ENCODE measurements around the gene DCC.

Gene DCC

DNA sequence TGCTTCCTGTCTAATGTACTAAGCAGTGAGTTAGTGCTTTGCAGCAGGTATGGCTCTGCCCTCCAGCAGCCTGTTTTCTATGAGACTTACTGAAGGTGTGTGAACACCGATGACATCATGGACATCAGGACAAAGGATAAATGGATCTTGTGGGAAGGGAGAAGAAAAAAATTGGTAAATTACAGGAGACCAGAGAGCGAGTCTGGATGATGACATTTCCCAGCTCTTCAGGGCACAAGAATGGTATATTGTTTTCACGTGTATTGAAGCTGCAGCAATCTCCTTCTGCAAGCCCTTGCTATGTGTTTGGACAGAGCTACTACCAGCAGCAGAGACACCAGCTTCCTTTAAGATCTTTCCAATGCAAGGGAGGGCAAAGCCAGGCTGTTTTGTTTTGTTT lies 47.2 kb downstream of the DCC start:
- H3K27ac ChIP-seq: no peak overlapping the region
- H3K27me3 ChIP-seq: peaks cover 0 to 2% of the 10 kb centered on the region in 2 donors
- DNase-seq: no peak
- no peaks in the 10 kb centered on the region for H3K36me3 ChIP-seq
- no peak overlapping the region for H3K4me3 ChIP-seq
- TF ChIP-seq, protein P1, sequence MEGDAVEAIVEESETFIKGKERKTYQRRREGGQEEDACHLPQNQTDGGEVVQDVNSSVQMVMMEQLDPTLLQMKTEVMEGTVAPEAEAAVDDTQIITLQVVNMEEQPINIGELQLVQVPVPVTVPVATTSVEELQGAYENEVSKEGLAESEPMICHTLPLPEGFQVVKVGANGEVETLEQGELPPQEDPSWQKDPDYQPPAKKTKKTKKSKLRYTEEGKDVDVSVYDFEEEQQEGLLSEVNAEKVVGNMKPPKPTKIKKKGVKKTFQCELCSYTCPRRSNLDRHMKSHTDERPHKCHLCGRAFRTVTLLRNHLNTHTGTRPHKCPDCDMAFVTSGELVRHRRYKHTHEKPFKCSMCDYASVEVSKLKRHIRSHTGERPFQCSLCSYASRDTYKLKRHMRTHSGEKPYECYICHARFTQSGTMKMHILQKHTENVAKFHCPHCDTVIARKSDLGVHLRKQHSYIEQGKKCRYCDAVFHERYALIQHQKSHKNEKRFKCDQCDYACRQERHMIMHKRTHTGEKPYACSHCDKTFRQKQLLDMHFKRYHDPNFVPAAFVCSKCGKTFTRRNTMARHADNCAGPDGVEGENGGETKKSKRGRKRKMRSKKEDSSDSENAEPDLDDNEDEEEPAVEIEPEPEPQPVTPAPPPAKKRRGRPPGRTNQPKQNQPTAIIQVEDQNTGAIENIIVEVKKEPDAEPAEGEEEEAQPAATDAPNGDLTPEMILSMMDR (IDR thresholded peaks at IDR 0.05): no peak
- H3K4me1 ChIP-seq: no peaks in the 10 kb centered on the region
- no peaks in the 10 kb centered on the region for H3K9me3 ChIP-seq
- intact Hi-C loops (cut with DNase I; ENCODE audit: low total_unique reads): no loop called here

DNA sequence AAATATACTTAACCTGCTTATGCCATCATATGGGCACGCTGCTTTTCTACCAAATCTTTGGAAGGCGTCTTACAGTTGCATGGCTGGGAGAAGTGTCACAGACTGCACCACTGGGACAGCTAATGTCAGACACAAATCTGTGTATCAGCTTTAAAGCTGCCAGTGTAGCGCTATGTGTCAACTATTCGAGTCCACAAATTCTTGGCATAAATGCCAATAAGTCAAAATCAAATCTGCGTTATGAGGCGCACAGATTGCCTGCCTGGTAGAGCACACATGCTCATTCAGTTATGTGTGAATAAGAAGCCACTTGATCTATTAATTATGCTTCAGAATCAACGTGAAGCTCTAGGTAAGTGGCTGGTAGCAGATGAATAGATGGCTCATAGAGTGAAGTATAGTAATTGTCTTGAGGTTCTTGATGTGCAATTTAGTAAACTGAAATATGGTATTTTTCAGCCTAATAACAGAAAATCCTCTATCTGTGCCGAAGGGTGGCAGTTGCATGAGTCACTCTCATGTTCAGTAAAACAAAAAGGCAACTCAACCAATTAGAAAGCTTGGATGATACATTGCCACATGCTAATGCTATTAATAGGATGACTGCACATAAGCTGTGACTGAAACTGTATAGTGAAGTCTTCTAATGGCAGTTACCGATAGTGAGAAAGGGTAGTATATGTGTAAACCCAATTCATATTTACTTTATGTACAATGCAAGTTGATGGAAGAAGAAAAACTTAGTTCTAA lies 52.0 kb downstream of the DCC start:
- H3K27ac ChIP-seq: no peak overlapping the region
- intact Hi-C loops (cut with DNase I; ENCODE audit: low total_unique reads): no loop called here

DNA sequence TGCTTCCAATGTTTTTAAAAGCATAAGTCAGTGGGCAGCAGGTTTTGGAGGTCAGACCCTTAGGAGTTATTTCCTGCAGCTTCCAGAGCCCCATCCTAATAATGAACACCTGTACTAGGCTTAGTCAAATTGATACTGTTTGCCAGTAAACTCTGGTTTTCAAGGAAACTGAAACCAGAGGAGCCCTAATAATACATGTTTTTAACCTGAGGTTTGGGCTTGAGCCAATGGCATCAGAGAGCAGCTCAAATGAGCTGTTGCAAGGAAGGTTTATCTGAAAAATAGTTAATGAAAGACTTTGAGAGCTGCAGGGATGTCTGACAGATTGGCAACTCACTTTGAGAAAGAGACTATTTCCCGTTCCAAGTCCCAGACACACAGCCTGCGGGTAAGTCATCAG lies 54.6 kb downstream of the DCC start:
- TF ChIP-seq, protein P1 (IDR thresholded peaks at IDR 0.05): no peak
- Histone ChIP-seq H3K4me3 (no peak overlapping the region), H3K27me3 (peaks cover 0 to 2% of the 10 kb centered on the region in 2 donors), H3K4me1 (no peaks in the 10 kb centered on the region), H3K36me3 (no peaks in the 10 kb centered on the region), H3K27ac (no peak overlapping the region), H3K9me3 (no peaks in the 10 kb centered on the region)
- intact Hi-C loops (cut with DNase I; ENCODE audit: low total_unique reads): no loop called here
- DNase-seq: no peak

More for the DNA sequence above, 52.0 kb downstream of the DCC start:
- no peaks in the 10 kb centered on the region for H3K4me1 ChIP-seq
- no peaks in the 10 kb centered on the region for H3K9me3 ChIP-seq
- no peak for DNase-seq
- no peaks in the 10 kb centered on the region for H3K36me3 ChIP-seq
- TF ChIP-seq, protein P1 (IDR thresholded peaks at IDR 0.05): no peak
- H3K4me3 ChIP-seq: no peak overlapping the region
- H3K27me3 ChIP-seq: peaks cover 0 to 2% of the 10 kb centered on the region in 2 donors

DNA sequence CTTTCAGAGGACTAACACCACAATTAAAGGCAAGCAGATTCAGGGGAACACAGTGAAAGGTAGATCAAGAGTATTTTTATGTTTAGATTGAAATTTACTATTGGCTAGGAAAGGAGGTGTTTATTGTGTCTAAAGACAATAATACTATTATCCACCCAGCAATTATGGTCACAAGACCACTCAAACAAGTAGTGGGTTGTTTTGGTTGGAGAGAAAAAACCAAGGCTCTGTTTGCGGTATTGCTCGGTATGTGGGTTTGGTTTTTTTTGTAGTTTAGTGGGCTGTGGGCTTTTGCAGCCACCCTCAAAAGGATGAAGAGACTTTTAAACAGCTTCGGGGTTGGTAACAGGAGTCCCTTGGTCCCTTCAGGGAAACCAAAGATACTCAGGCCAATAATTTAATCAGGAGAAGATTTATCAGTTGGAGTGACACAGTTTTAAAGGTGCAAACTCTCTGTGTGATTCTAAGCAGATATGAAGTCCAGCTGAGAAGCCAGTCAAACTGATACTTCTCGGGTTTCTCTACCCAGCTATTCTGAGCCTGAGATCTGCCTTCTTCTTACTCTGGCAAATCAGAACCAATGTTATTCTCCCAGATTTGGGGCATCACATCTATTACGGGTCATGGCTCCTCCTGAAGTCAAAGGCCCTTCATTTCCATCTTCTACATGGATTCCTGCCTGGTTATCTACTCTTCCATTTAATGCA lies 55.3 kb downstream of the DCC start:
- TF ChIP-seq, protein P1 (IDR thresholded peaks at IDR 0.05): no peak
- H3K9me3 ChIP-seq: no peaks in the 10 kb centered on the region
- H3K27ac ChIP-seq: no peak overlapping the region
- H3K4me1 ChIP-seq: no peaks in the 10 kb centered on the region
- H3K4me3 ChIP-seq: no peak overlapping the region
- DNase-seq: no peak
- intact Hi-C loops (cut with DNase I; ENCODE audit: low total_unique reads): no loop called here
- no peaks in the 10 kb centered on the region for H3K27me3 ChIP-seq
- H3K36me3 ChIP-seq: no peaks in the 10 kb centered on the region

DNA sequence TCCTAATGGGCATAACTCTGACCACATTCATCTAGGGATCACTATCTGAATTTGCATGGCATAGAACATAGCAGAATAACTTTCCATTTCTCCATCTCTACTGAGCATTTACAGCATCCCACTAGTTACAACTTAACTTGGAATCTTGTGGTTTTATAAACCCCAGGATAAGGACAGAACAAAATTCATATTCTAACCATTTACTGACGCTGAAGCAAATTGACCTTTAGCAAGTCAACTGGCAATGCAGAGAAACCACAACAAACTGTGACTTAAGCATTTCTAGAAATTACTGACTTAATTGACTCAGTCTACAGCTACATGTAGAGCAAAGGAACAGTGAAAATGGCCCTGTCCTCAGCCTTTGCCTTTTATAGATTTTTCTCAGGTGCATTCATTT lies 61.2 kb downstream of the DCC start:
- no peaks in the 10 kb centered on the region for H3K4me1 ChIP-seq
- no peak overlapping the region for H3K4me3 ChIP-seq
- no peaks in the 10 kb centered on the region for H3K27me3 ChIP-seq
- TF ChIP-seq, protein P1 (IDR thresholded peaks at IDR 0.05): no peak
- no peaks in the 10 kb centered on the region for H3K9me3 ChIP-seq
- no peak overlapping the region for H3K27ac ChIP-seq
- no peaks in the 10 kb centered on the region for H3K36me3 ChIP-seq
- no peak for DNase-seq
- intact Hi-C loops (cut with DNase I; ENCODE audit: low total_unique reads): no loop called here

Measured in tibial artery (tissue), 4 donors.